HepG2 (cell line): ENCODE results near the gene DGKD. TPM values are rescaled to one million over a fixed set of nuclear protein-coding genes. Genes with fewer than 3 reads are reported as not detected.
A peak's percentile ranks its signal among the peaks of the same experiment; 100 is the strongest.

Experiments
- ATAC-seq: fragments of 200-7000 bp; cut with Tn5 transposase; 3 replicates; pipeline ENCODE4 v1.9.1; 2020; ENCODE audit warnings: mild to moderate bottlenecking, moderate library complexity
- BruUV-seq: library from RNA; stranded (reverse); fragments of 400-500 nt; replicated peaks from 2 replicates; lab custom pipeline; 2021; lab: Mats Ljungman, UMichigan
- CTCF ChIA-PET: fragments of 300-600 bp; formaldehyde crosslinking; extraction: SDS; loops from one replicate; lab custom pipeline; 2021; ENCODE audit warnings: low total read pairs, inconsistent platforms, low intra/inter-chr PET ratio; lab: Yijun Ruan, JAX
- POLR2A ChIA-PET: fragments of 350-600 bp; sonication (Branson Sonifier 250); formaldehyde crosslinking; loops from one replicate; lab custom pipeline; 2020; ENCODE audit warnings: antibody characterized with exemption, inconsistent platforms; lab: Yijun Ruan, JAX
- DNase-seq: peaks from one replicate; pipeline ENCODE4 v3.0.0-alpha.2; 2015; ENCODE audit warnings: low spot score
- FAIRE-seq: peaks from 3 replicates; lab custom pipeline; 2011; peaks lifted over from hg19 to GRCh38; lab: Jason Lieb, UNC
- H2AFZ ChIP-seq: one replicate; pipeline ENCODE4 v1.6.1; 2011; ENCODE audit warnings: low read length, inconsistent platforms
- H3K27ac ChIP-seq: fragments of 300-600 bp; 3 replicates; pipeline ENCODE4 v1.8.0; 2011; ENCODE audit warnings: mixed run types, mild to moderate bottlenecking, mixed read lengths, low read length, inconsistent platforms; ENCODE audit not compliant: insufficient read depth; ENCODE audit errors: extremely low read length
- H3K27me3 ChIP-seq, 2 experiments: fragments of 200-600 bp in 1 of 2; 2 replicates in 1 of 2; 3 replicates in 1 of 2; pipeline versions ENCODE4 v1.6.0 to v1.8.0; 2011; ENCODE audit warnings: low read length in 2 of 2, mild to moderate bottlenecking in 2 of 2, moderate library complexity in 2 of 2, inconsistent platforms in 1 of 2; ENCODE audit not compliant: insufficient read depth in 2 of 2, control insufficient read depth in 1 of 2
- H3K36me3 ChIP-seq, 2 experiments: fragments of 200-600 bp in 1 of 2; replicated peaks in 1 of 2; 2 replicates in 1 of 2; 3 replicates in 1 of 2; pipeline versions ENCODE4 v1.5.1 to v1.8.0; 2011; ENCODE audit warnings: low read length in 2 of 2, inconsistent platforms in 1 of 2; ENCODE audit not compliant: insufficient read depth in 2 of 2, control insufficient read depth in 1 of 2
- H3K4me1 ChIP-seq: 2 replicates; pipeline ENCODE4 v1.5.1; 2012; ENCODE audit warnings: low read length, inconsistent platforms; ENCODE audit not compliant: insufficient read depth
- H3K4me2 ChIP-seq: 2 replicates; pipeline ENCODE4 v1.6.0; 2011; ENCODE audit warnings: low read depth, low read length, inconsistent platforms
- H3K4me3 ChIP-seq, 3 experiments: fragments of 200-600 bp in 1 of 3; sonication (generic), shearing (Covaris generic) in 1 of 3; replicated peaks in 1 of 3; 2 replicates each; pipeline ENCODE4 v1.5.1; 2011 to 2016; ENCODE audit warnings: low read length in 3 of 3, inconsistent platforms in 2 of 3, low read depth in 2 of 3, mild to moderate bottlenecking in 2 of 3, control low read depth in 1 of 3, mixed read lengths in 1 of 3; ENCODE audit not compliant: insufficient read depth in 1 of 3
- H3K79me2 ChIP-seq: one replicate; pipeline ENCODE4 v1.6.1; 2011; ENCODE audit warnings: low read length, inconsistent platforms; ENCODE audit not compliant: insufficient read depth
- H3K9ac ChIP-seq: 2 replicates; pipeline ENCODE4 v1.6.0; 2011; ENCODE audit warnings: mild to moderate bottlenecking, low read depth, low read length, inconsistent platforms; ENCODE audit not compliant: insufficient read depth
- H3K9me3 ChIP-seq: 2 replicates; pipeline ENCODE4 v1.5.1; 2012; ENCODE audit warnings: mild to moderate bottlenecking, low read length
- H4K20me1 ChIP-seq: 2 replicates; pipeline ENCODE4 v1.6.0; 2011; ENCODE audit warnings: inconsistent platforms, mild to moderate bottlenecking, low read length, moderate library complexity; ENCODE audit not compliant: insufficient read depth
- AGO2 ChIP-seq: fragments of 200-400 bp; formaldehyde crosslinking; optimal IDR thresholded peaks from 2 replicates; pipeline ENCODE3; 2017; ENCODE audit warnings: mild to moderate bottlenecking, low read depth, low read length, moderate library complexity
- BORCS8-MEF2B ChIP-seq: sonication (generic); formaldehyde crosslinking; IDR thresholded peaks from 2 replicates; pipeline ENCODE4 v1.8.0; 2022; ENCODE audit warnings: mild to moderate bottlenecking, missing genetic modification reagents
- PCBP2 ChIP-seq: fragments of 200-400 bp; formaldehyde crosslinking; optimal IDR thresholded peaks from 2 replicates; pipeline ENCODE3; 2018; ENCODE audit warnings: low read length, low read depth; ENCODE audit not compliant: poor library complexity, severe bottlenecking
- SKI ChIP-seq: fragments of 450-650 bp; IDR thresholded peaks from one replicate; pipeline ENCODE4 v1.6.1; 2018; ENCODE audit warnings: mild to moderate bottlenecking; ENCODE audit not compliant: partially characterized antibody
- TAF15 ChIP-seq: fragments of 200-400 bp; formaldehyde crosslinking; IDR thresholded peaks from one replicate; pipeline ENCODE4 v1.6.1; 2018; ENCODE audit warnings: mild to moderate bottlenecking, low read depth, low read length; ENCODE audit not compliant: poor library complexity, severe bottlenecking
- ZFP82 ChIP-seq: sonication (generic); formaldehyde crosslinking; IDR thresholded peaks from 2 replicates; pipeline ENCODE4 v1.5.1; 2020; ENCODE audit warnings: mild to moderate bottlenecking, missing genetic modification reagents, borderline replicate concordance
- ZNF282 ChIP-seq: fragments of 450-650 bp; IDR thresholded peaks from 2 replicates; pipeline ENCODE4 v1.6.1; 2018; ENCODE audit not compliant: partially characterized antibody
- ZNF468 ChIP-seq: sonication (generic); formaldehyde crosslinking; IDR thresholded peaks from 2 replicates; pipeline ENCODE4 v1.8.0; 2022; ENCODE audit warnings: mild to moderate bottlenecking, moderate library complexity, missing genetic modification reagents
- ZNF569 ChIP-seq: sonication (generic); formaldehyde crosslinking; IDR thresholded peaks from 2 replicates; pipeline ENCODE4 v1.5.0; 2020; ENCODE audit warnings: mild to moderate bottlenecking, missing genetic modification reagents, moderate library complexity, borderline replicate concordance
- ZNF598 ChIP-seq: sonication (generic); formaldehyde crosslinking; IDR thresholded peaks from 2 replicates; pipeline ENCODE4 v1.5.1; 2020; ENCODE audit warnings: mild to moderate bottlenecking, missing genetic modification reagents, borderline replicate concordance
- ZNF724P ChIP-seq: sonication (generic); formaldehyde crosslinking; IDR thresholded peaks from 2 replicates; pipeline ENCODE4 v1.8.0; 2022; ENCODE audit warnings: missing genetic modification reagents, borderline replicate concordance
- WGBS: methylation state at CpG from one replicate; pipeline ENCODE4 v1.1.6; 2017; ENCODE audit warnings: low lambda C conversion rate; 5-methylcytosine and 5-hydroxymethylcytosine counted together
- in situ Hi-C: cut with HindIII; loops from 2 replicates; pipeline ENCODE4 v1.10.0; 2017; ENCODE audit warnings: low pct_unique_long_range_greater_than_20kb; ENCODE audit not compliant: extremely low pct_ligation_motif_present
- intact Hi-C: fragments of 100-400 bp; cut with micrococcal nuclease; formaldehyde crosslinking; loops from one replicate; pipeline ENCODE4 v1.10.0; 2022; ENCODE audit not compliant: unreplicated experiment
- polyA plus RNA-seq, 8 experiments: library from polyadenylated mRNA; depleted of rRNA in 3 of 8; stranded (reverse) in 7 of 8; unstranded in 1 of 8; fragments of >200 nt; fragmentation: Illumina TruSeq in 4 of 8; extraction: Trizol in 4 of 8; gene quantifications; 2 replicates each; pipeline versions ENCODE4 v1.2.1 to v1.2.3, GENCODE V29; 2011 to 2016; ENCODE audit warnings: low read depth in 4 of 8, missing spikeins in 1 of 8, mixed read lengths in 1 of 8; ENCODE audit not compliant: insufficient read depth in 1 of 8
- total RNA-seq, 5 experiments: library from RNA; depleted of rRNA; stranded (reverse); fragments of >200 nt; fragmentation: Illumina TruSeq; extraction: Trizol; gene quantifications; 2 replicates each; pipeline ENCODE4 v1.2.3, GENCODE V29; 2016; ENCODE audit warnings: low read depth in 1 of 5
- TF ChIP-seq, protein P1 (sequence below): sonication (generic); formaldehyde crosslinking; IDR thresholded peaks from 2 replicates; pipeline ENCODE4 v1.4.0; 2020; ENCODE audit warnings: missing genetic modification reagents, borderline replicate concordance
- TF ChIP-seq, protein P2 (sequence below): sonication (generic); formaldehyde crosslinking; conservative IDR thresholded peaks from 2 replicates; pipeline ENCODE4 v1.8.1; 2023; ENCODE audit warnings: missing genetic modification reagents

Gene DGKD
- total and polyA plus RNA-seq, 2 of the 13 experiments (the other 11 are each of a cell fraction or from before 2014, with no cell fraction given) = 24.5 to 33.2 TPM

DNA sequence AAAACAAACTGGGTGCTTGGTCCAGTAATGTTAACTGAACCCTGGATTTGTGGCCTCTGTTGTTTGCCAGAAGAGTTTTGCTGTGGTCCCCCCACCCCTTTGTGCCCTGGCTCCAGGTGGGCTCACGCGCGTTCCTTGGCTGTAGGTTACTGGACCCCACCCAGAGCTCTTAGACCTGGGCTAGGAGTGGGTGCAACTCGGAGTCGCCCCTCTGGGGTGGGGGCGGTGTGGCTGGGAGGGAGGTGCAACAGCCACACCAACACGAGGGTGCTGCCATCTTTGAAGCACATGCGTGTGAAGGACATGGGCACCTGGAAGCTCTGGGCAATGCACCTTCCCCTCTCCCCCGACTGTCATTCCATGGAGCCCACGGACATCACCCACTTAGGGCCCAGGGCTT, 119.6 kb downstream of the DGKD start:
- intact Hi-C loops (no loop called here), in situ Hi-C loops (no loop called here)
- WGBS = 91% methylated on average over 8 of the region's 10 CpGs
- ATAC-seq = no peak
- H4K20me1 ChIP-seq = no peaks in the 10 kb centered on the region
- no peaks in the 10 kb centered on the region for H3K9me3 ChIP-seq
- no TSS peak for BruUV-seq
- no peak overlapping the region for H3K4me2 ChIP-seq
- H3K4me3 ChIP-seq = no peak overlapping the region
- no peak overlapping the region for H2AFZ ChIP-seq
- H3K4me1 ChIP-seq = no peaks in the 10 kb centered on the region
- H3K27ac ChIP-seq = no peak overlapping the region
- no peaks in the 10 kb centered on the region for H3K27me3 ChIP-seq
- no peak overlapping the region for H3K9ac ChIP-seq
- ChIA-PET POLR2A (no interaction called here), CTCF (no interaction called here)
- DNase-seq = no peak
- H3K79me2 ChIP-seq = no peaks in the 10 kb centered on the region
- TF ChIP-seq ZNF468 (CRISPR knock-in tag) (no peak), AGO2 (peak; percentile 19)
- no peak for FAIRE-seq
- H3K36me3 ChIP-seq = peaks cover 8 to 15% of the 10 kb centered on the region in 2 experiments; a peak in 4 of 5 replicates

DNA sequence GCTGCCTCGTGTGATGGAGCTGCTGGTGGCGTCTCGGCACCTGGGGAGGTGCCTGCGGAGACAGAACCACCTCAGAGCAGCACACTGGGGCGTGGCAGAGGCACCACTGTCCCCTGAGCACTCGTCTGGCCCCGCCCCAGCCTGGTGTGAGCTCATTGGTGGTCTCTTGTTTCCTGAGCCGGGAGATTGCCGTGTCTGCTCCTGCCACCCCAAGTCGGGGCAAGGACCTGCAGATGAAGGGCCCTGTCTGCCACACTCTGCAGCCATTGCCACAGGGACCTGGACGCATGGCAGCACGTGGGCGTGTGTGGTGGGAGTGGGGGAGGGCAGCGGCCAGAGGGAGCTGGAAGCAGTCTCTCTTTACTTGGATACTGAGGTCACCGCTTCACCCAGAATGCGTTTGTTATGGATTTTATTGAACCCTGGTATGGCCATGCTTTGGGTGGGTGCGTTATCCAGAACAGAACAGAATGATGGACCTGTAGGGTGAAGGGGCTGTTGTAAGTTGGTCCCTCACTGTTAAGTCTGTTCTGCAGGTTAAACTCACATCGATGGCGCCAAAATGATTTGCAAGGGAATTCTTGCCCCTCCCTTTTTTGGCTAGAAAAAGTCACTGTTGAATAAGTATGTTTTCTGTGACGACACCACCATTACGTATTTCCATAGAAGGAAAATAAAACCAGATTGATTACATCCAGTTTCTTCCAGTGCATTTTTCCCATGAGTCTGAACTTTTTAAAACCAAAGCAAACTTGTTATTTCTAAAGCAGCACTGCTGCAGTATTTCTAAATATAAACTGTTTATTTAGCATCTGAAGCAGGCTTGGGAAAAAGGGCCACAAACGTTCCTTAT, 120.2 kb downstream of the DGKD start:
- 86% methylated on average over 14 of the region's 22 CpGs for WGBS
- H3K4me3 ChIP-seq = no peak overlapping the region
- H3K9me3 ChIP-seq = no peaks in the 10 kb centered on the region
- no peak; the same call in 2 of the 3 replicates for ATAC-seq
- no peaks in the 10 kb centered on the region for H3K79me2 ChIP-seq
- no peaks in the 10 kb centered on the region for H4K20me1 ChIP-seq
- DNase-seq = no peak
- H3K4me1 ChIP-seq = no peaks in the 10 kb centered on the region
- in situ Hi-C loops (no loop called here), intact Hi-C loops (no loop called here)
- TF ChIP-seq PCBP2 (no peak), ZFP82 (CRISPR knock-in tag) (no peak), TAF15 (no peak), SKI (no peak), ZNF724P (CRISPR knock-in tag) (no peak), ZNF282 (no peak), AGO2 (peak; percentile 74), ZNF569 (CRISPR knock-in tag) (no peak), BORCS8-MEF2B (CRISPR knock-in tag) (no peak), ZNF598 (no peak)
- TF ChIP-seq, protein P1, sequence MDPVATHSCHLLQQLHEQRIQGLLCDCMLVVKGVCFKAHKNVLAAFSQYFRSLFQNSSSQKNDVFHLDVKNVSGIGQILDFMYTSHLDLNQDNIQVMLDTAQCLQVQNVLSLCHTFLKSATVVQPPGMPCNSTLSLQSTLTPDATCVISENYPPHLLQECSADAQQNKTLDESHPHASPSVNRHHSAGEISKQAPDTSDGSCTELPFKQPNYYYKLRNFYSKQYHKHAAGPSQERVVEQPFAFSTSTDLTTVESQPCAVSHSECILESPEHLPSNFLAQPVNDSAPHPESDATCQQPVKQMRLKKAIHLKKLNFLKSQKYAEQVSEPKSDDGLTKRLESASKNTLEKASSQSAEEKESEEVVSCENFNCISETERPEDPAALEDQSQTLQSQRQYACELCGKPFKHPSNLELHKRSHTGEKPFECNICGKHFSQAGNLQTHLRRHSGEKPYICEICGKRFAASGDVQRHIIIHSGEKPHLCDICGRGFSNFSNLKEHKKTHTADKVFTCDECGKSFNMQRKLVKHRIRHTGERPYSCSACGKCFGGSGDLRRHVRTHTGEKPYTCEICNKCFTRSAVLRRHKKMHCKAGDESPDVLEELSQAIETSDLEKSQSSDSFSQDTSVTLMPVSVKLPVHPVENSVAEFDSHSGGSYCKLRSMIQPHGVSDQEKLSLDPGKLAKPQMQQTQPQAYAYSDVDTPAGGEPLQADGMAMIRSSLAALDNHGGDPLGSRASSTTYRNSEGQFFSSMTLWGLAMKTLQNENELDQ = no peak
- TF ChIP-seq, protein P2, sequence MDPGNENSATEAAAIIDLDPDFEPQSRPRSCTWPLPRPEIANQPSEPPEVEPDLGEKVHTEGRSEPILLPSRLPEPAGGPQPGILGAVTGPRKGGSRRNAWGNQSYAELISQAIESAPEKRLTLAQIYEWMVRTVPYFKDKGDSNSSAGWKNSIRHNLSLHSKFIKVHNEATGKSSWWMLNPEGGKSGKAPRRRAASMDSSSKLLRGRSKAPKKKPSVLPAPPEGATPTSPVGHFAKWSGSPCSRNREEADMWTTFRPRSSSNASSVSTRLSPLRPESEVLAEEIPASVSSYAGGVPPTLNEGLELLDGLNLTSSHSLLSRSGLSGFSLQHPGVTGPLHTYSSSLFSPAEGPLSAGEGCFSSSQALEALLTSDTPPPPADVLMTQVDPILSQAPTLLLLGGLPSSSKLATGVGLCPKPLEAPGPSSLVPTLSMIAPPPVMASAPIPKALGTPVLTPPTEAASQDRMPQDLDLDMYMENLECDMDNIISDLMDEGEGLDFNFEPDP (CRISPR knock-in tag) = 0 out of 2 replicates have a peak, but pooled peaks have one; percentile 41
- H3K36me3 ChIP-seq = peaks cover 6 to 8% of the 10 kb centered on the region in 2 experiments; a peak in 4 of 5 replicates
- no peak overlapping the region for H3K4me2 ChIP-seq
- H3K27ac ChIP-seq = no peak overlapping the region
- ChIA-PET CTCF (no interaction called here), POLR2A (no interaction called here)
- no peak overlapping the region for H2AFZ ChIP-seq
- H3K9ac ChIP-seq = no peak overlapping the region
- FAIRE-seq = no peak
- BruUV-seq = no TSS peak
- H3K27me3 ChIP-seq = no peaks in the 10 kb centered on the region
